ENCODE data around the gene VSTM4. TPM values are rescaled to one million over a fixed set of nuclear protein-coding genes. Genes with fewer than 3 reads are reported as not detected.

VSTM4 gene
- total and polyA plus RNA-seq, 9 of the 15 experiments (the other 6 are each of a cell fraction or from before 2014, with no cell fraction given): 1.0 to 7.9 (median 3.0) TPM

DNA sequence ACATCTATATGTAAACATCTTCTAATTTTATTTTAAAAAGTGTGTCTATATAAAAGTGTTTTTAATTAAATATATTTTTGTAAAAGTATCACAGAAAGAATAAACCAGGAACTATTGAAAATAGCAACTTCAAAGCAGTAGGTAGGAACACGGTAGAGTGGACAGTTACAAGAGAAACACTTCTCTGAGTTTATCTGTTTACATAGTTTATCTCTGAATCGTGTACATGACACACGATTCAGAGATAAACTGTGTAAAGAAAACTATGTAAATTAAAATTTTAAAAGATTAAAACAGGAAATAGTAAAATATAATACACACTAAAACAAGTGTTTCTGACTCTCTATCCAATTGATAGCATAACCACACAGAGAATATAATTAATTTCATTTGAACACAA is 43.6 kb upstream of the VSTM4 start (continued):
- no peak for TF ChIP-seq NRF1 (conservative IDR thresholded peaks at IDR 0.05 in 1 of 2, IDR thresholded peaks at IDR 0.05 in 1 of 2)
- TF ChIP-seq FUS (optimal IDR thresholded peaks at IDR 0.05; ENCODE audit: low read depth, low read length): no peak

DNA sequence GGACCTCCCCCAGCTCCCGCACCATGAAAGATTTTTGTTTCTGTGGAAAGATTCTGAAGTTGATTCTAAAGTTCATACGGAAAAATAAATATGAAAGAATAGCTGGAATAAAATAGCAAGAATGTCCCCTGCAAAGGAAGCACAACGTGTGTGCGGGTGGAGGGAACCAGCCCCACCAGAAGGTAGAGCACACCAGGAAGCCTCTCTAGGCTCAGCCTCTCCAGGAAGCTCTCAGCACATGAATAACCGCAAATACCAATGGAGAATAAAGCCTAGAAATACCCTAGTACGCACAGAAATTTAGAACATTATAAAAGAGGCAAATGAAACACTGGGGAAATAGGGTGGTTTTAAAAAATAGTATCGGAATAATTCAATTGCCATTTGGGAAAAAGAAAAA is 43.1 kb upstream of the VSTM4 start:
- Histone ChIP-seq H3K79me2 (ENCODE audit: control insufficient read depth, insufficient read depth, low read length) (no peaks in the 10 kb centered on the region), H3K27ac (ENCODE audit: extremely low read depth, low read depth, low read length) (no peak overlapping the region), H2AFZ (ENCODE audit: low read depth, low read length) (no peak overlapping the region; the same call in 1 of the 2 replicates), H3K9me3 (replicated peaks; ENCODE audit: control insufficient read depth, insufficient read depth, low read depth, low read length) (no peaks in the 10 kb centered on the region), H4K20me1 (replicated peaks; ENCODE audit: control insufficient read depth, insufficient read depth, low read length) (no peaks in the 10 kb centered on the region), H3K9me1 (ENCODE audit: control insufficient read depth, insufficient read depth, low read length) (no peaks in the 10 kb centered on the region), H3K27me3 (ENCODE audit: control insufficient read depth in 2 of 2, insufficient read depth in 2 of 2, low read length in 2 of 2) (no peaks in the 10 kb centered on the region), H3K9ac (ENCODE audit: insufficient read depth in 1 of 2, low read depth in 2 of 2, low read length in 2 of 2) (no peak overlapping the region; a peak in 1 of 4 replicates), H3K36me3 (ENCODE audit: control insufficient read depth, insufficient read depth, low read length) (peaks cover 63% of the 10 kb centered on the region), H3K4me1 (replicated peaks in 1 of 2; ENCODE audit: control insufficient read depth in 2 of 2, insufficient read depth in 2 of 2, low read length in 2 of 2) (peaks cover 32 to 58% of the 10 kb centered on the region in 2 experiments; a peak in 4 of 5 replicates), H3K4me3 (no peak overlapping the region), H3K4me2 (ENCODE audit: insufficient read depth, low read length) (no peak overlapping the region)
- POLR2A ChIA-PET: interaction anchor here (0.6 to 0.9 kb wide), 3 partner anchors 9 to 200 kb away, joined by 3 to 4 read pairs (median 3); no protein-coding TSS in a partner anchor
- 71% methylated on average over 7 of the region's 7 CpGs for WGBS (ENCODE audit: insufficient coverage, low coverage, missing lambda C conversion rate)
- intact Hi-C loops (cut with micrococcal nuclease) (no loop called here), in situ Hi-C loops (cut with MboI) (no loop called here)
- FAIRE-seq (no peak), ATAC-seq (no peak), DNase-seq (ENCODE audit: extremely low read depth in 1 of 4, low spot score in 3 of 4) (no peak)
- CTCF ChIA-PET (ENCODE audit: low intra/inter-chr PET ratio): no interaction called here
- no TSS peak for BruUV-seq (replicated peaks)
- TF ChIP-seq, protein P1, sequence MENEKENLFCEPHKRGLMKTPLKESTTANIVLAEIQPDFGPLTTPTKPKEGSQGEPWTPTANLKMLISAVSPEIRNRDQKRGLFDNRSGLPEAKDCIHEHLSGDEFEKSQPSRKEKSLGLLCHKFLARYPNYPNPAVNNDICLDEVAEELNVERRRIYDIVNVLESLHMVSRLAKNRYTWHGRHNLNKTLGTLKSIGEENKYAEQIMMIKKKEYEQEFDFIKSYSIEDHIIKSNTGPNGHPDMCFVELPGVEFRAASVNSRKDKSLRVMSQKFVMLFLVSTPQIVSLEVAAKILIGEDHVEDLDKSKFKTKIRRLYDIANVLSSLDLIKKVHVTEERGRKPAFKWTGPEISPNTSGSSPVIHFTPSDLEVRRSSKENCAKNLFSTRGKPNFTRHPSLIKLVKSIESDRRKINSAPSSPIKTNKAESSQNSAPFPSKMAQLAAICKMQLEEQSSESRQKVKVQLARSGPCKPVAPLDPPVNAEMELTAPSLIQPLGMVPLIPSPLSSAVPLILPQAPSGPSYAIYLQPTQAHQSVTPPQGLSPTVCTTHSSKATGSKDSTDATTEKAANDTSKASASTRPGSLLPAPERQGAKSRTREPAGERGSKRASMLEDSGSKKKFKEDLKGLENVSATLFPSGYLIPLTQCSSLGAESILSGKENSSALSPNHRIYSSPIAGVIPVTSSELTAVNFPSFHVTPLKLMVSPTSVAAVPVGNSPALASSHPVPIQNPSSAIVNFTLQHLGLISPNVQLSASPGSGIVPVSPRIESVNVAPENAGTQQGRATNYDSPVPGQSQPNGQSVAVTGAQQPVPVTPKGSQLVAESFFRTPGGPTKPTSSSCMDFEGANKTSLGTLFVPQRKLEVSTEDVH (IDR thresholded peaks at IDR 0.05; ENCODE audit: low read depth, partially characterized antibody): no peak
- TF ChIP-seq ZNF780A (CRISPR knock-in tag; IDR thresholded peaks at IDR 0.05) (no peak), ZNF253 (CRISPR knock-in tag; conservative IDR thresholded peaks at IDR 0.05) (no peak), ZNF311 (CRISPR knock-in tag; IDR thresholded peaks at IDR 0.05) (no peak), CHCHD3 (CRISPR knock-in tag; IDR thresholded peaks at IDR 0.05) (no peak), ZNF699 (CRISPR knock-in tag; IDR thresholded peaks at IDR 0.05; ENCODE audit: insufficient replicate concordance) (no peak), SRSF1 (IDR thresholded peaks at IDR 0.05; ENCODE audit: low read depth, low read length) (no peak), ELF2 (CRISPR knock-in tag; IDR thresholded peaks at IDR 0.05) (no peak), FUS (optimal IDR thresholded peaks at IDR 0.05; ENCODE audit: low read depth, low read length) (no peak), HNRNPK (IDR thresholded peaks at IDR 0.05; ENCODE audit: low read depth, low read length, poor library complexity, severe bottlenecking) (no peak), PHB2 (IDR thresholded peaks at IDR 0.05; ENCODE audit: low read depth) (no peak), NCOR1 (IDR thresholded peaks at IDR 0.05) (no peak), MECOM (CRISPR knock-in tag; IDR thresholded peaks at IDR 0.05) (no peak), ZNF143 (CRISPR knock-in tag; IDR thresholded peaks at IDR 0.05) (no peak), CHD4 (IDR thresholded peaks at IDR 0.05; ENCODE audit: insufficient read depth, insufficient replicate concordance, low read depth, low read length, poor library complexity, severe bottlenecking) (no peak), TEAD2 (tag; IDR thresholded peaks at IDR 0.05) (no peak)
- TF ChIP-seq, protein P2, sequence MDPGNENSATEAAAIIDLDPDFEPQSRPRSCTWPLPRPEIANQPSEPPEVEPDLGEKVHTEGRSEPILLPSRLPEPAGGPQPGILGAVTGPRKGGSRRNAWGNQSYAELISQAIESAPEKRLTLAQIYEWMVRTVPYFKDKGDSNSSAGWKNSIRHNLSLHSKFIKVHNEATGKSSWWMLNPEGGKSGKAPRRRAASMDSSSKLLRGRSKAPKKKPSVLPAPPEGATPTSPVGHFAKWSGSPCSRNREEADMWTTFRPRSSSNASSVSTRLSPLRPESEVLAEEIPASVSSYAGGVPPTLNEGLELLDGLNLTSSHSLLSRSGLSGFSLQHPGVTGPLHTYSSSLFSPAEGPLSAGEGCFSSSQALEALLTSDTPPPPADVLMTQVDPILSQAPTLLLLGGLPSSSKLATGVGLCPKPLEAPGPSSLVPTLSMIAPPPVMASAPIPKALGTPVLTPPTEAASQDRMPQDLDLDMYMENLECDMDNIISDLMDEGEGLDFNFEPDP (CRISPR knock-in tag; IDR thresholded peaks at IDR 0.05): no peak
